AG09319 (cell line): ENCODE measurements around the gene WDFY2.

ENCODE experiments used
- DNase-seq: peaks from one replicate; pipeline ENCODE4 v3.0.0-alpha.2; 2010; ENCODE audit warnings: low read depth; ENCODE audit errors: extremely low read depth
- TF ChIP-seq, protein P1 (sequence below): IDR thresholded peaks from 2 replicates; pipeline ENCODE4 v1.5.1; 2011; ENCODE audit warnings: low read depth, mild to moderate bottlenecking, inconsistent platforms, low read length, moderate library complexity

The WDFY2 gene

DNA sequence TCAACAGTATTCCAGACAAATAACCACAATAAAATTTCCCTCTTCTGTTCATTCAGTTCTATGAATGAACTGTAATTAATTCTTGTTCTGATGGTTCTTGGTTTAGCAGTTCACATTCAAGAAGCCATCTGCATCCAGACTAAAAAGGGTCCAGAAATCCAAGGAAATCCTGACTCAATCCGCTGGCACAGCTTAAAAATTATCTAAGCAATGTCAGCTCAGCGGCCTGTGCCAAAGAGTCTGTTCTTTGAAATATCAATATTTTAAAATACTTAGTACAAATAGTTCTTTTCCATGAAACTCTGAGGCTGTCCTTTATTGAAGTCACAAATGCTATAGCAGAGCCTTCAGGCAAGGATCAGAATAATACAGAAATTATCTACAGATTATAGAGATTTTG lies 162.5 kb downstream of the WDFY2 start:
- TF ChIP-seq, protein P1, sequence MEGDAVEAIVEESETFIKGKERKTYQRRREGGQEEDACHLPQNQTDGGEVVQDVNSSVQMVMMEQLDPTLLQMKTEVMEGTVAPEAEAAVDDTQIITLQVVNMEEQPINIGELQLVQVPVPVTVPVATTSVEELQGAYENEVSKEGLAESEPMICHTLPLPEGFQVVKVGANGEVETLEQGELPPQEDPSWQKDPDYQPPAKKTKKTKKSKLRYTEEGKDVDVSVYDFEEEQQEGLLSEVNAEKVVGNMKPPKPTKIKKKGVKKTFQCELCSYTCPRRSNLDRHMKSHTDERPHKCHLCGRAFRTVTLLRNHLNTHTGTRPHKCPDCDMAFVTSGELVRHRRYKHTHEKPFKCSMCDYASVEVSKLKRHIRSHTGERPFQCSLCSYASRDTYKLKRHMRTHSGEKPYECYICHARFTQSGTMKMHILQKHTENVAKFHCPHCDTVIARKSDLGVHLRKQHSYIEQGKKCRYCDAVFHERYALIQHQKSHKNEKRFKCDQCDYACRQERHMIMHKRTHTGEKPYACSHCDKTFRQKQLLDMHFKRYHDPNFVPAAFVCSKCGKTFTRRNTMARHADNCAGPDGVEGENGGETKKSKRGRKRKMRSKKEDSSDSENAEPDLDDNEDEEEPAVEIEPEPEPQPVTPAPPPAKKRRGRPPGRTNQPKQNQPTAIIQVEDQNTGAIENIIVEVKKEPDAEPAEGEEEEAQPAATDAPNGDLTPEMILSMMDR = no peak
- DNase-seq = no peak

DNA sequence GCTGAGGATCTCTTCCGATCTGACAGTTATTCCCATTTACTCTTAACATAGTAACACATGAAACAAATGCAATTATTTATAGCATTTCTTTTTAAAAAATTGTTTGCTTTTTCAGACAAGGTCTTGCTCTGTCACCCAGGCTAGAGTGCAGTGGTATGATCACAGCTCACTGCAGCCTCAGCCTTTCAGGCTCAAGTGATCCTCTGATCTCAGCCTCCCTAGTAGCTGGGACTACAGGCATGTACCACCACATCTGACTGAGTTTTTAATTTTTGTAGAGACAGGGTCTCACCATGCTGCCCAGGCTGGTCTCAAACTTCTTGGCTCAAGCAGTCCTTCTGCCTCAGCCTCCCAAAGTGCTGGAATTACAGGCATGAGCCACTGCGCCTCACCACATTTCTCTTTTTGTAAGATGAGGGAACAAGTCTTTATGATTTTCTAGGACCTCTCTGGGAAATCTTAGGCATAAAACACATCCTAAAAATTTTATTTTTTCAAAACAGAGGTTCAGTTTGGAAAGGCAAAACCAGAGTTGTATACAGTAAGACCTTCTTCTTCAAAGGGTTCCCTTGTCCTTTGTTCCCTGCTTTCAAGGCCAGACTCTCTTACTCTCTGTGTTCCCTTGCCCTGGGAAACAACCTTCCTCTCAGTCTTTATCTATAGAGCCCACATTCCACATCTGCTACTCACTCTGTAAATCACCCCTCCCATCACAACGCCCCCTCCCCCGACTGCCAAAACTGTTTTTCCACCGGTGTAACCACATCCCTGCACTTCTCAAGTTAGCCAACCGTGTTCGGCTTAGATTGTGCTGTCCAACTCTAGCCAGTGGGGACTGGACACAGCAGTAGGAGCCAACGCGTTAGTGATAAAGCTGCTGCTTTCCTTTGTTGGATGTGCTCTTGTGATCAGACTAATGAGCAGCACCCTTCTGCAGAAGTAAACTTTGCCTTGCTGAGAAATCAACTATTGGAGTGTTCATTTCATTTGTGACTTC lies 163.5 kb downstream of the WDFY2 start:
- TF ChIP-seq, protein P1 = no peak
- no peak for DNase-seq

DNA sequence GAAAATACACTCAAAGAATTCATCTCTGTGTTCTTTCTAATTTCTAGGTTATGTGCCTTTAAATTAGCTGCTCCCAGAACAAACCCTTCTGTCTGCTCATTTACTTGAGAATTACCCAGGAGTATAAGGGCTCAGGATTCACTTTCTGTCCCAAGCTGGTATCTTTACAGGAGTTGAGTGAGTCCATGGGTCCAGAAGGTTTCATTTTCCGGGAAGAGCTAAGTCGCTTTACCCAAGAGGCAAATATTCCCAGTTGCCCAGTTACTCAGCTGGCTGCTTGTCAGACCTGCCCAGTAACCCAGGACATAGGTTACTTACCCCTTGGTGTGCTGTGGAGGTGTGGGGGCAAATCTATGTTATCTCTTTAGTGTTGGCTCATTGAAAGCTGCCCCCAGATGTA lies 172.4 kb downstream of the WDFY2 start:
- no peak for DNase-seq
- TF ChIP-seq, protein P1 = no peak

DNA sequence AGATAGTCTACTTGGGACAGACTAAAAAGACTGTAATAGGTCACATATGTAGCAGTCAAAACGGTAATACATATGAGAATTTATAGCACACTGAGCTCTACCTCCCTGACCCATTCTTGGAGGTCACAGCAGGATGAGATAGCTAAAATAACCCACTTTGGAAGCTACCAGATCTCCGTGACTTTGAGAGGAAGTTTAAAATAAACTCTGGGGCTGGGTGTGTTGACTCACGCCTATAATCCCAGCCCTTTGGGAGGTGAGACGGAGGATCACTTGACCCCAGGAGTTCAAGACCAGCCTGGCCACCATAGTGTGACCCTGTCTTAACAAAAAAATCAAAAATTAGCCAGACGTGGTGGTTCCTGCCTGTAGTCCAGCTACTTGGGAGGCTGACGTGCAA lies 174.4 kb downstream of the WDFY2 start:
- no peak for DNase-seq
- TF ChIP-seq, protein P1 = no peak

DNA sequence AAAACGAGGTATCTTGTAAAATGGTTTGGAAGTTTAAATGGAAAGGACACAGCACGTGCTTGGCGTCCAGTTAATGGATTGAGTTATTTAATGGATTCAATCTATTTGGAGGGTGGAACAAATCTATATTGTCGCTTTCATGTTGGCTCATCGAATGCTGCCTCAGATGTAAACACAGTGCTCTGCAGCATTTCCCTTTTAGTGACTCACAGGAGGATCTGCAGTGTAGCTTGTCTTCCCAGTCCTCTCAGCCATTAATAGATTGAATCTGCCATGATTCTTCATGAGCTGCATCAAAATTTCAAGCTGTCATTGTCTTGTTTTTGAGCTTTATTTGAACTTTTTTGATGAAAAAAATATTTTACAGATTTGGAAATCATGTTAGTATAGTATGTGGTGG lies 175.0 kb downstream of the WDFY2 start:
- TF ChIP-seq, protein P1 = no peak
- no peak for DNase-seq

DNA sequence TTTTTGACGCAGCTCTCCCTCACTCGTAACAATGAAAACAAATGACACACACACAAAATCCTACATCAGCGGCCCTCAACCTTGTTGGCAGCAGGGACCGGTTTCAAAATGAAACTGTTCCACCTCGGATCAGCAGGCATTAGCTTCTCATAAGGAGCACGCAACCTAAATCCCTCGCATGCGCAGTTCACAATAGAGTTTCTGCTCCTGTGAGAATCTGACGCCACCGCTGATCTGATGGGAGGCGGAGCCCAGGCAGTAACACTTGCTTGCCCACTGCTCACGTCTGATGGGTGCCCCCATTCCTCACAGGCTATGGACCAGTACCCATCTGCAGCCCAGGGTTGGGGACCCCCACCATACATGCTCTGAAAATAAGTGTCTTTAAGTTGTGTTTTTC lies 176.3 kb downstream of the WDFY2 start:
- no peak for DNase-seq
- TF ChIP-seq, protein P1 = no peak

DNA sequence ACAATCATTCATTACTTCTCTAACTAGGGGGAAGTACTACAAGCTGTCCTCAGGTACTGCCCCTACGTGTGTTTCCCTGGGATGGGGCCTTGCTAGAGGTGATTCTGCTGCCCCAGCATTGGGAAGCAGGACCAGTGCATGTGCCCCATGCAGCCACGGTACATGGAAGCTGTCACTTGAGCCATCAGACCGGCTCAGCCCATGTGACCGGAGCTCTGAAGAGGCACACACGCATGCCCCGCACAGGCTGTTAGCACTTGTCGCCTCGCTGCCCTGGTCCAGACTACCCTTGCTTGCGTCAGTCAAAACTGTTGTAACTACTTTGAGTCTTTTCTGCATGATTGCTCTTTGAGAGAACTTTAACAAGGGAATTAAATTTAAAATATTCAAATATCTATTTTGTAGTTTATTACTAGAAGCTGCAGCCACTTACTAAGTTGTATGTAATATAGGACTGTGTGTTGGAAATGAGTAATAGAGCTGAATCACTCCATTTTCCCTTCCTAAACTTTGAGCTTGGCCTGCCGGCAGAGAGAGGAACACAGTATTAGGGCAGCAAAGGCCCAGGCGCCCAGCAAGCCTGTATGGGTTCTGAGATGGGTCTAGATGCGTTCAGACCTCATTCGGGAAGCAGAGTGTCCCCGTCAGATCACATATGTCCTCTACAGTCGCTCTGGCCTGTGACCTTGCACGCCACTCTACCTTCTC lies 177.5 kb downstream of the WDFY2 start:
- DNase-seq = no peak

More for the DNA sequence above, 177.5 kb downstream of the WDFY2 start:
- TF ChIP-seq, protein P1 = no peak
